Measurements from ENCODE around the gene GABARAP. TPM values are rescaled to one million over a fixed set of nuclear protein-coding genes. Genes with fewer than 3 reads are reported as not detected.
A peak's percentile ranks its signal among the peaks of the same experiment; 100 is the strongest.

The GABARAP gene
- total RNA-seq (2022) (183 and 188 TPM in 2 replicates), Bru-seq, nascent RNA (percentile 57 among the genes with signal in this experiment), BruChase-seq, experiment 1, labeled RNA remaining after a 6-hour chase (percentile 87 among the genes with signal in this experiment), BruChase-seq, experiment 2, labeled RNA remaining after a 2-hour chase (percentile 69 among the genes with signal in this experiment)
- long read RNA-seq, transcript GABARAP-201 (4 exons, 1,634 nt): major isoform, 202 of 220 reads
- long read RNA-seq, transcript GABARAP-204 (3 exons, 837 nt): minor isoform, 11 of 220 reads
- long read RNA-seq, partial matches to known transcripts: 0 of 220 reads
- long read RNA-seq, other reads (novel, unspliced or antisense): 4 of 220 reads

DNA sequence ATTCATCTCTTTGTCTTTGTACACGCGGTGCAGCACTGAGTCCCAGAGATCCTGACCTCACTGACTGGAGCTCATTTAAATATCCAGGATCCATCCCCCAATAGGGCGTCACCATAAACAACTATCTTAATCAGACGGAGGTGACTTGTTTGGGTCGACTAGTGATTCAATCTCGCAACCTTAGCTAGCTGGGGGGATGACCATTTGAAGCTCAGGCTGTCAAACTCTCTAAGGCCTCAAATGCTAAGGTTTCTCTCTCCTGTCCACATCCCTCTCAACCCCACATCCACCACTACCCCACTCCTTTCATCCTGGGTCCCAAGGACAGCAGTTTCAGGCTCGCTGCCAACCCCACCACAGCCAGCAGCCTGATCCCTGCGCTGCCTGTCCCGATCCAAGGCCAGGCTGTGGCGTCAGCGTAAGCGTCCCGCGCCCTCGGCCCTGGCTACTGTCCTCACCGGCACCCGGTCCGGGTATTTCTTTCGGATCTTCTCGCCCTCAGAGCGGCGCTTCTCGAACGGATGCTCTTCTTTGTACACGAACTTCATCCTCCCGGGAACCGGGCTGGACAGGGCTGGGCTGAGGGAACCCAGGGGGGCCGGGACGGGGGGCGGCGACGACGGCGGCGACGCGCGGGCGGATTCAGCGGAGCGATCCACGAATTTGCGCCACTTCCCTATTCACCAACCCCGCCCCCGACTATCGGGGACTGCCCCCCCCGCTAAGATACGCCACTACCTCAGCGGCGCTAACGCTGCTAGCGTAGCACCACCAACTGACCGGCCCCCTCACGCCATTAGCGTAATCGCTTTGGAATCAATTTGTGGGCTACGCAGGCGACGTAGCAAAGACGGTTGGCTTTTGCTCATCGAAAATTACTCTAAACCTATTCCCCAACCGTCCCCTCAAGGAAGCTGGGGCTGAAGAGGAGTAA is at the start of gene GABARAP:
GABARAP (minus strand) TSS at position 667 of the 934 bp plus-strand sequence; CDS start at position 548, 119 bp downstream.
- TF ChIP-seq, protein P1, sequence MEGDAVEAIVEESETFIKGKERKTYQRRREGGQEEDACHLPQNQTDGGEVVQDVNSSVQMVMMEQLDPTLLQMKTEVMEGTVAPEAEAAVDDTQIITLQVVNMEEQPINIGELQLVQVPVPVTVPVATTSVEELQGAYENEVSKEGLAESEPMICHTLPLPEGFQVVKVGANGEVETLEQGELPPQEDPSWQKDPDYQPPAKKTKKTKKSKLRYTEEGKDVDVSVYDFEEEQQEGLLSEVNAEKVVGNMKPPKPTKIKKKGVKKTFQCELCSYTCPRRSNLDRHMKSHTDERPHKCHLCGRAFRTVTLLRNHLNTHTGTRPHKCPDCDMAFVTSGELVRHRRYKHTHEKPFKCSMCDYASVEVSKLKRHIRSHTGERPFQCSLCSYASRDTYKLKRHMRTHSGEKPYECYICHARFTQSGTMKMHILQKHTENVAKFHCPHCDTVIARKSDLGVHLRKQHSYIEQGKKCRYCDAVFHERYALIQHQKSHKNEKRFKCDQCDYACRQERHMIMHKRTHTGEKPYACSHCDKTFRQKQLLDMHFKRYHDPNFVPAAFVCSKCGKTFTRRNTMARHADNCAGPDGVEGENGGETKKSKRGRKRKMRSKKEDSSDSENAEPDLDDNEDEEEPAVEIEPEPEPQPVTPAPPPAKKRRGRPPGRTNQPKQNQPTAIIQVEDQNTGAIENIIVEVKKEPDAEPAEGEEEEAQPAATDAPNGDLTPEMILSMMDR (IDR thresholded peaks at IDR 0.05; ENCODE audit: unreplicated experiment): no peak
- DNase-seq: peak; percentile 81
- intact Hi-C loops (cut with micrococcal nuclease; ENCODE audit: unreplicated experiment): no loop called here
- Mint-ChIP-seq H3K27ac (ENCODE audit: unreplicated experiment) (peak within 1 kb of the TSS; percentile 99), H3K36me3 (ENCODE audit: insufficient read depth, unreplicated experiment) (peaks cover 78% of the 10 kb centered on the region), H3K27me3 (ENCODE audit: unreplicated experiment) (no peaks in the 10 kb centered on the region), H3K4me1 (ENCODE audit: low read depth, unreplicated experiment) (peaks cover 32% of the 10 kb centered on the region), H3K9me3 (ENCODE audit: low read depth, unreplicated experiment) (no peaks in the 10 kb centered on the region), H3K4me3 (ENCODE audit: low read depth, unreplicated experiment) (peak within 1 kb of the TSS; percentile 94)
- CTCF ChIA-PET: interaction anchor here (0.6 to 2.3 kb wide), 7 partner anchors 9 to 199 kb away, joined by 3 to 5 read pairs (median 4); partner anchors contain the start of genes CLDN7, CTDNEP1 and ELP5
- BruUV-seq (replicated peaks): no TSS peak

DNA sequence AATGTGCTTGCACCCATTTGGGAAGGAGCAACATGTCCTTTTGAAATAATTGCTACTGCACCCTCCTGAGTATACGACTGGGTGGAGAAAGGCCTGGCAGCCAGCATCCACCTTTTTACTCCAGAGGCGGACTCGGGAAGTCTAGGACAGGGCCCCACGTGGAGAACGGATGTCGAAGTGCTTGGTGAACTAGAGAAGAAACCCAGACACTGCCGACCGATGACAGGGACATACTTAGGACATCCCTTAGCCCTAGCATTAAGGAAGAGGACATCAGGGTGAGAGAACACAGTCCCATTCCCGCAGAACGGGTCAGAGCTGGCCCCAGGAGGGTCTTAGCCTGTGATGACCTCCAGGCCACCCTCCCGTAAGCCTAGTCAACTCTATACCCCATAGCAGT is 48.4 kb upstream of the GABARAP start:
- no peak overlapping the region for H3K4me3 Mint-ChIP-seq (ENCODE audit: low read depth, unreplicated experiment)
- peaks cover 8% of the 10 kb centered on the region for H3K4me1 Mint-ChIP-seq (ENCODE audit: low read depth, unreplicated experiment)
- TF ChIP-seq, protein P1 (IDR thresholded peaks at IDR 0.05; ENCODE audit: unreplicated experiment): no peak
- no peak overlapping the region for H3K27ac Mint-ChIP-seq (ENCODE audit: unreplicated experiment)
- peaks cover 31% of the 10 kb centered on the region for H3K27me3 Mint-ChIP-seq (ENCODE audit: unreplicated experiment)
- no TSS peak for BruUV-seq (replicated peaks)
- peaks cover 8% of the 10 kb centered on the region for H3K36me3 Mint-ChIP-seq (ENCODE audit: insufficient read depth, unreplicated experiment)
- CTCF ChIA-PET: no interaction called here
- intact Hi-C loops (cut with micrococcal nuclease; ENCODE audit: unreplicated experiment): no loop called here
- H3K9me3 Mint-ChIP-seq (ENCODE audit: low read depth, unreplicated experiment): no peaks in the 10 kb centered on the region
- DNase-seq: no peak

DNA sequence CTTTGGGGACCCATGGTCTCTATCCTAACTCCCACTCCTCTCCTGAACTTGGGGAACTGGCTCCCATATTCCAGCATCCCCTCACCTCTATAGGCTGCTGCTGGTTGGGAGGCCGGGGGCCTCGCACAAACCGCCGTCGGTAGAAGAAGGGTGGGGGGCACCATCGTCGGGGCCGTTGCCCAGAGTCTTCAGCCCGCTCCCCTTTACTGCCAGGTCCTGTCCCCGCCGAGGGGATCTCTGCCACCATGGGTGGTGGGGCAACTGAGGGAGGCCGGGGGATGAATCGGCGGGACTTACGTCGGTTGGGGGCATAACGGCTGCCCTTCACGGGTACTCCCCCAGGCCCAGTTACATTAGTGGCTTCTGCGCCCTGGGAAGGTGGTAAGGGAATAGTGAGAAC is 47.9 kb upstream of the GABARAP start:
- intact Hi-C loops (cut with micrococcal nuclease; ENCODE audit: unreplicated experiment): no loop called here
- H3K4me1 Mint-ChIP-seq (ENCODE audit: low read depth, unreplicated experiment): peaks cover 4% of the 10 kb centered on the region
- H3K27ac Mint-ChIP-seq (ENCODE audit: unreplicated experiment): no peak overlapping the region
- TF ChIP-seq, protein P1 (IDR thresholded peaks at IDR 0.05; ENCODE audit: unreplicated experiment): no peak
- no peaks in the 10 kb centered on the region for H3K9me3 Mint-ChIP-seq (ENCODE audit: low read depth, unreplicated experiment)
- no peak overlapping the region for H3K4me3 Mint-ChIP-seq (ENCODE audit: low read depth, unreplicated experiment)
- peaks cover 31% of the 10 kb centered on the region for H3K27me3 Mint-ChIP-seq (ENCODE audit: unreplicated experiment)
- CTCF ChIA-PET: no interaction called here
- no TSS peak for BruUV-seq (replicated peaks)
- no peak for DNase-seq
- peaks cover 8% of the 10 kb centered on the region for H3K36me3 Mint-ChIP-seq (ENCODE audit: insufficient read depth, unreplicated experiment)

DNA sequence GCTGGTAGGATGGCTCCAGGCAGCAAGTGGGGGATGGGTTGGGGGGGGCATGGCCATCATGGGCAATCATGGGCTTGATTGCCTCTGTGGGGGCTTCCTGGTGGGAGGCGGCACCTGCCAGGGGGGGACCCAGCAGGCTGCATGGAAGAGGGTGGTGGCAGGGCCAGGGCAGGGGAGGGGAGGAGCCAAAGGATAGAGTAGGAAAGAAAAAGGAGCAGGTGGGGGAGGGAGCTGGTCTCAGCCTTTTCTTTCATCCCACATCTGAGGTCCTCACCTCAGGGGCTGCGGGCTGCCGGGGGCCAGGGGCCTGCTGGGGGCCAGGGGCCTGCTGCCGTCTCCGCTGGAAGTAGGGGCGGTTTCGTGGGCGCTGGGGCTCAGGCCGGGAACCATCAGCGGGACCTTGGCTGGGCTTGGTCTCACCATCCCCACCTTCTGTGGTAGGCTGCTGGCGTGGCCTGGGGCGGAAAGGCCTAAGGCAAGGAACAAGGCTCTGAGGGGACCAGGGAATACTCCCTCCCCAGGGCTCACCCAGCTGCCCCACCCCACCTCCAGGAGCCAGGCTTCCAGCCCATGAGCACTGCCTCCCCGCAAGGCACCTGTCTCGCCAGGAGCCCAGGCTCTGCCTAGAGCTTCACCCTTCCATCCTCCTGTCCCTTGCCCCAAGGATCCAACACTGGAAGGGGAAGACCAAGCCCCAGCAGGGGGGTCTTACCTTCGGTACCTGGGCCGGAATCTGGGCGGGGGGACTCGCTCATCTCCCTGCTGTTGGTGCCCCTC is 47.2 kb upstream of the GABARAP start:
- DNase-seq: no peak
- no peaks in the 10 kb centered on the region for H3K4me1 Mint-ChIP-seq (ENCODE audit: low read depth, unreplicated experiment)
- H3K4me3 Mint-ChIP-seq (ENCODE audit: low read depth, unreplicated experiment): no peak overlapping the region
- no peak overlapping the region for H3K27ac Mint-ChIP-seq (ENCODE audit: unreplicated experiment)
- no TSS peak for BruUV-seq (replicated peaks)
- CTCF ChIA-PET: interaction anchor here (0.5 to 0.7 kb wide), 2 partner anchors 22 to 281 kb away, joined by 3 to 10 read pairs; no protein-coding TSS in a partner anchor
- H3K27me3 Mint-ChIP-seq (ENCODE audit: unreplicated experiment): peaks cover 31% of the 10 kb centered on the region
- H3K36me3 Mint-ChIP-seq (ENCODE audit: insufficient read depth, unreplicated experiment): peaks cover 3% of the 10 kb centered on the region
- no peaks in the 10 kb centered on the region for H3K9me3 Mint-ChIP-seq (ENCODE audit: low read depth, unreplicated experiment)
- TF ChIP-seq, protein P1 (IDR thresholded peaks at IDR 0.05; ENCODE audit: unreplicated experiment): no peak
- intact Hi-C loops (cut with micrococcal nuclease; ENCODE audit: unreplicated experiment): no loop called here

All from Calu3 (cell line).